Keratinocyte (primary cell): ENCODE data around the gene FAM240A. TPM values are rescaled to one million over a fixed set of nuclear protein-coding genes. Genes with fewer than 3 reads are reported as not detected.

ENCODE experiments used
- DNase-seq: peaks from one replicate; pipeline ENCODE4 v3.0.0-alpha.2; 2011; ENCODE audit warnings: low read depth, missing footprints, low spot score
- FAIRE-seq: peaks from 2 replicates; lab custom pipeline; 2011; peaks lifted over from hg19 to GRCh38; lab: Jason Lieb, UNC
- H2AFZ ChIP-seq: 2 replicates; pipeline ENCODE4 v1.6.0; 2012; ENCODE audit warnings: low read length, control low read depth, inconsistent platforms; ENCODE audit not compliant: control insufficient read depth
- H3K27ac ChIP-seq: 2 replicates; pipeline ENCODE4 v1.5.1; 2011; ENCODE audit warnings: low read length; ENCODE audit not compliant: control insufficient read depth, insufficient read depth
- H3K27me3 ChIP-seq: 3 replicates; pipeline ENCODE4 v1.6.0; 2011; ENCODE audit warnings: low read length; ENCODE audit not compliant: control insufficient read depth, insufficient read depth; ENCODE audit errors: extremely low read depth
- H3K36me3 ChIP-seq, 2 experiments: 2 replicates in 1 of 2; 3 replicates in 1 of 2; pipeline ENCODE4 v1.5.1; 2011; ENCODE audit warnings: low read length in 2 of 2, mild to moderate bottlenecking in 1 of 2; ENCODE audit not compliant: control insufficient read depth in 2 of 2, insufficient read depth in 2 of 2; ENCODE audit errors: extremely low read depth in 1 of 2
- H3K4me1 ChIP-seq: 3 replicates; pipeline ENCODE4 v1.5.1; 2011; ENCODE audit warnings: low read length; ENCODE audit not compliant: control insufficient read depth, insufficient read depth; ENCODE audit errors: extremely low read depth
- H3K4me2 ChIP-seq: 3 replicates; pipeline ENCODE4 v1.6.0; 2011; ENCODE audit warnings: low read depth, low read length; ENCODE audit not compliant: control insufficient read depth, insufficient read depth; ENCODE audit errors: extremely low read depth
- H3K4me3 ChIP-seq, 3 experiments: fragments of 200-600 bp in 1 of 3; sonication (generic) in 1 of 3; 2 replicates in 2 of 3; 3 replicates in 1 of 3; pipeline ENCODE4 v1.5.1; 2011 to 2016; ENCODE audit warnings: low read length in 3 of 3, mild to moderate bottlenecking in 3 of 3, control low read depth in 2 of 3, inconsistent platforms in 1 of 3, low read depth in 1 of 3, mixed read lengths in 1 of 3, mixed run types in 1 of 3, moderate library complexity in 1 of 3; ENCODE audit not compliant: control insufficient read depth in 2 of 3, insufficient read depth in 2 of 3; ENCODE audit errors: extremely low read depth in 1 of 3
- H3K79me2 ChIP-seq: 2 replicates; pipeline ENCODE4 v1.6.0; 2012; ENCODE audit warnings: low read length; ENCODE audit not compliant: control insufficient read depth, insufficient read depth
- H3K9ac ChIP-seq: 3 replicates; pipeline ENCODE4 v1.6.0; 2011; ENCODE audit warnings: low read length; ENCODE audit not compliant: control insufficient read depth, insufficient read depth; ENCODE audit errors: extremely low read depth
- H3K9me1 ChIP-seq: 3 replicates; pipeline ENCODE4 v1.6.0; 2011; ENCODE audit warnings: low read length; ENCODE audit not compliant: control insufficient read depth, insufficient read depth; ENCODE audit errors: extremely low read depth
- H3K9me3 ChIP-seq: 2 replicates; pipeline ENCODE4 v1.5.1; 2012; ENCODE audit warnings: low read depth, low read length; ENCODE audit not compliant: control insufficient read depth
- H4K20me1 ChIP-seq: 3 replicates; pipeline ENCODE4 v1.6.0; 2011; ENCODE audit warnings: low read length; ENCODE audit not compliant: control insufficient read depth, insufficient read depth; ENCODE audit errors: extremely low read depth
- EZH2 ChIP-seq: IDR thresholded peaks from one replicate; pipeline ENCODE4 v1.6.1; 2012; ENCODE audit warnings: inconsistent platforms, mild to moderate bottlenecking, low read length, moderate library complexity
- dilution Hi-C: fragments of 300-500 bp; cut with MboI; formaldehyde crosslinking; loops from one replicate; pipeline ENCODE4 v1.7.0; 2020; ENCODE audit warnings: low sequenced_read_pairs; ENCODE audit not compliant: extremely low pct_ligation_motif_present
- polyA plus RNA-seq, 5 experiments: library from polyadenylated mRNA; depleted of rRNA in 3 of 5; stranded (reverse) in 3 of 5; stranded (forward) in 1 of 5; unstranded in 1 of 5; fragments of >200 nt; gene quantifications; 1 replicate in 1 of 5; 2 replicates in 3 of 5; 3 replicates in 1 of 5; pipeline versions ENCODE4 v1.2.1 to v1.2.3, GENCODE V29; 2011 to 2012; ENCODE audit warnings: missing spikeins in 2 of 5, low read depth in 1 of 5, low replicate concordance in 1 of 5
- TF ChIP-seq, protein P1 (sequence below), 3 experiments: IDR thresholded peaks in 1 of 3; conservative IDR thresholded peaks in 1 of 3; optimal IDR thresholded peaks in 1 of 3; 2 replicates in 2 of 3; 3 replicates in 1 of 3; pipeline versions ENCODE3 to v1.5.1; 2011; ENCODE audit warnings: low read length in 3 of 3, mild to moderate bottlenecking in 3 of 3, moderate library complexity in 2 of 3, control low read depth in 1 of 3, inconsistent platforms in 1 of 3; ENCODE audit not compliant: insufficient read depth in 2 of 3; ENCODE audit errors: extremely low read depth in 1 of 3

Gene FAM240A
- polyA plus RNA-seq, 1 donor (not counting 4 experiments of a cell fraction or from before 2014, with no cell fraction given) = not detected

- H3K79me2 ChIP-seq = no peaks in the 10 kb centered on the region
- dilution Hi-C loops = loop anchor here (25.0 kb wide), 1 partner anchor 142 kb away; the partner anchor contains the start of gene RTP3
- H3K9me1 ChIP-seq = no peaks in the 10 kb centered on the region
- H2AFZ ChIP-seq = peak overlapping the region; percentile 60
- no peaks in the 10 kb centered on the region for H3K36me3 ChIP-seq
- DNase-seq (no peak), FAIRE-seq (peak; percentile 49)
- no peak for TF ChIP-seq EZH2
- TF ChIP-seq, protein P1, sequence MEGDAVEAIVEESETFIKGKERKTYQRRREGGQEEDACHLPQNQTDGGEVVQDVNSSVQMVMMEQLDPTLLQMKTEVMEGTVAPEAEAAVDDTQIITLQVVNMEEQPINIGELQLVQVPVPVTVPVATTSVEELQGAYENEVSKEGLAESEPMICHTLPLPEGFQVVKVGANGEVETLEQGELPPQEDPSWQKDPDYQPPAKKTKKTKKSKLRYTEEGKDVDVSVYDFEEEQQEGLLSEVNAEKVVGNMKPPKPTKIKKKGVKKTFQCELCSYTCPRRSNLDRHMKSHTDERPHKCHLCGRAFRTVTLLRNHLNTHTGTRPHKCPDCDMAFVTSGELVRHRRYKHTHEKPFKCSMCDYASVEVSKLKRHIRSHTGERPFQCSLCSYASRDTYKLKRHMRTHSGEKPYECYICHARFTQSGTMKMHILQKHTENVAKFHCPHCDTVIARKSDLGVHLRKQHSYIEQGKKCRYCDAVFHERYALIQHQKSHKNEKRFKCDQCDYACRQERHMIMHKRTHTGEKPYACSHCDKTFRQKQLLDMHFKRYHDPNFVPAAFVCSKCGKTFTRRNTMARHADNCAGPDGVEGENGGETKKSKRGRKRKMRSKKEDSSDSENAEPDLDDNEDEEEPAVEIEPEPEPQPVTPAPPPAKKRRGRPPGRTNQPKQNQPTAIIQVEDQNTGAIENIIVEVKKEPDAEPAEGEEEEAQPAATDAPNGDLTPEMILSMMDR (optimal IDR thresholded peaks at IDR 0.05 in 1 of 3, IDR thresholded peaks at IDR 0.05 in 1 of 3, conservative IDR thresholded peaks at IDR 0.05 in 1 of 3; ENCODE audit: extremely low read depth in 1 of 3, insufficient read depth in 2 of 3, low read length in 3 of 3) = no peak
- no peak overlapping the region for H3K4me3 ChIP-seq
- no peak overlapping the region for H3K27ac ChIP-seq
- no peaks in the 10 kb centered on the region for H4K20me1 ChIP-seq
- no peak overlapping the region for H3K9ac ChIP-seq
- H3K9me3 ChIP-seq = no peaks in the 10 kb centered on the region
- H3K4me1 ChIP-seq = peaks cover 12% of the 10 kb centered on the region
- H3K27me3 ChIP-seq = no peaks in the 10 kb centered on the region
- H3K4me2 ChIP-seq = no peak overlapping the region
Measured at GRCh38 chr3:46628901-46629369, 16.6 kb downstream of the FAM240A start.

GRCh38 chr3:46629551-46630517 lies 17.5 kb downstream of the FAM240A start:
- H3K27me3 ChIP-seq = no peaks in the 10 kb centered on the region
- H3K9ac ChIP-seq = no peak overlapping the region
- no peak for TF ChIP-seq EZH2
- TF ChIP-seq, protein P1 (optimal IDR thresholded peaks at IDR 0.05 in 1 of 3, IDR thresholded peaks at IDR 0.05 in 1 of 3, conservative IDR thresholded peaks at IDR 0.05 in 1 of 3; ENCODE audit: extremely low read depth in 1 of 3, insufficient read depth in 2 of 3, low read length in 3 of 3) = peak; percentile 94 to 98 (median 96)
- no peaks in the 10 kb centered on the region for H3K9me3 ChIP-seq
- H3K4me2 ChIP-seq = peak overlapping the region; percentile 83
- dilution Hi-C loops = loop anchor here (25.0 kb wide), 1 partner anchor 143 kb away; the partner anchor contains the start of gene RTP3
- H4K20me1 ChIP-seq = no peaks in the 10 kb centered on the region
- H3K9me1 ChIP-seq = no peaks in the 10 kb centered on the region
- FAIRE-seq (no peak), DNase-seq (no peak)
- H3K4me1 ChIP-seq = peaks cover 12% of the 10 kb centered on the region
- H2AFZ ChIP-seq = peak overlapping the region; percentile 94
- no peaks in the 10 kb centered on the region for H3K79me2 ChIP-seq
- H3K36me3 ChIP-seq = no peaks in the 10 kb centered on the region
- no peak overlapping the region for H3K27ac ChIP-seq
- peak overlapping the region in 1 of 3 experiments; percentile 6 for H3K4me3 ChIP-seq
